GM23338 (cell line): ENCODE measurements around the gene ADGRG6. TPM values are rescaled to one million over a fixed set of nuclear protein-coding genes. Genes with fewer than 3 reads are reported as not detected.

ENCODE experiments used
- ATAC-seq: fragments of 200-7000 bp; cut with Tn5 transposase; 3 replicates; pipeline ENCODE4 v1.9.1; 2020
- DNase-seq: peaks from one replicate; pipeline ENCODE4 v3.0.0-alpha.2; 2015; ENCODE audit warnings: low spot score
- H2AFZ ChIP-seq: fragments of 200-600 bp; sonication (generic); 2 replicates; pipeline ENCODE4 v1.8.0; 2016; ENCODE audit warnings: antibody characterized with exemption, mild to moderate bottlenecking, moderate library complexity
- H3F3A ChIP-seq: fragments of 200-600 bp; sonication (generic); replicated peaks from 2 replicates; pipeline ENCODE4 v1.8.0; 2017; ENCODE audit warnings: antibody characterized with exemption, mixed run types, low read depth
- H3K27ac ChIP-seq: fragments of 200-600 bp; sonication (generic); 2 replicates; pipeline ENCODE4 v1.6.1; 2016; ENCODE audit warnings: low read depth
- H3K27me3 ChIP-seq: fragments of 200-600 bp; sonication (generic); 2 replicates; pipeline ENCODE4 v1.8.0; 2016; ENCODE audit warnings: mild to moderate bottlenecking, mixed run types, moderate library complexity; ENCODE audit not compliant: insufficient read depth
- H3K36me3 ChIP-seq: fragments of 200-600 bp; sonication (generic); 2 replicates; pipeline ENCODE4 v1.8.0; 2016; ENCODE audit warnings: mild to moderate bottlenecking; ENCODE audit not compliant: insufficient read depth
- H3K4me1 ChIP-seq: fragments of 200-600 bp; sonication (generic); 2 replicates; pipeline ENCODE4 v1.8.0; 2016; ENCODE audit warnings: mild to moderate bottlenecking, moderate library complexity; ENCODE audit not compliant: insufficient read depth
- H3K4me2 ChIP-seq: fragments of 200-600 bp; sonication (generic); 2 replicates; pipeline ENCODE4 v1.7.1; 2017; ENCODE audit warnings: mixed run types
- H3K4me3 ChIP-seq: fragments of 200-600 bp; sonication (generic); 2 replicates; pipeline ENCODE4 v1.6.1; 2016; ENCODE audit warnings: mixed run types
- H3K79me2 ChIP-seq: fragments of 200-600 bp; sonication (generic); replicated peaks from 2 replicates; pipeline ENCODE4 v1.8.0; 2017; ENCODE audit warnings: mild to moderate bottlenecking; ENCODE audit not compliant: insufficient read depth
- H3K9me2 ChIP-seq: fragments of 200-600 bp; sonication (generic); 2 replicates; pipeline ENCODE4 v1.8.0; 2017; ENCODE audit not compliant: insufficient read depth
- H4K20me1 ChIP-seq: fragments of 200-600 bp; sonication (generic); replicated peaks from 2 replicates; pipeline ENCODE4 v1.8.0; 2017; ENCODE audit warnings: mild to moderate bottlenecking; ENCODE audit not compliant: insufficient read depth
- H3K27ac Mint-ChIP-seq: 2 replicates; pipeline ENCODE4 v1.8.0; 2020; ENCODE audit warnings: inconsistent platforms, mild to moderate bottlenecking, moderate library complexity, mixed read lengths
- H3K27me3 Mint-ChIP-seq: 3 replicates; pipeline ENCODE4 v1.8.0; 2022; ENCODE audit warnings: low read depth, mild to moderate bottlenecking, moderate library complexity, mixed read lengths, inconsistent platforms; ENCODE audit not compliant: insufficient read depth, poor library complexity
- H3K36me3 Mint-ChIP-seq: 3 replicates; pipeline ENCODE4 v1.8.0; 2021; ENCODE audit warnings: low read depth, mild to moderate bottlenecking, inconsistent platforms, moderate library complexity, mixed read lengths
- H3K4me1 Mint-ChIP-seq: 3 replicates; pipeline ENCODE4 v1.8.0; 2020; ENCODE audit warnings: mild to moderate bottlenecking, inconsistent platforms, mixed read lengths
- H3K4me3 Mint-ChIP-seq: 3 replicates; pipeline ENCODE4 v1.8.0; 2021; ENCODE audit warnings: moderate library complexity, mild to moderate bottlenecking, inconsistent platforms, mixed read lengths
- H3K9me3 Mint-ChIP-seq: 3 replicates; pipeline ENCODE4 v1.8.0; 2020; ENCODE audit warnings: moderate library complexity, mild to moderate bottlenecking, inconsistent platforms, mixed read lengths
- CREB1 ChIP-seq: fragments of 250-450 bp; sonication (Bioruptor Pico); IDR thresholded peaks from 2 replicates; pipeline ENCODE4 v1.5.0; 2020; ENCODE audit warnings: low read depth, mild to moderate bottlenecking, moderate library complexity
- EZH2phosphoT487 ChIP-seq: fragments of 200-600 bp; sonication (generic); IDR thresholded peaks from one replicate; pipeline ENCODE4 v1.8.1; 2018; ENCODE audit warnings: antibody characterized with exemption; ENCODE audit not compliant: unreplicated experiment
- JUNB ChIP-seq: IDR thresholded peaks from one replicate; pipeline ENCODE4 v1.6.1; 2016; ENCODE audit warnings: antibody characterized with exemption; ENCODE audit not compliant: unreplicated experiment
- NANOG ChIP-seq: IDR thresholded peaks from 2 replicates; pipeline ENCODE4 v1.6.1; 2016; ENCODE audit warnings: antibody characterized with exemption, borderline replicate concordance
- POLR2AphosphoS5 ChIP-seq: IDR thresholded peaks from 2 replicates; pipeline ENCODE4 v1.6.1; 2016; ENCODE audit warnings: antibody characterized with exemption, low read depth
- ZNF114 ChIP-seq: fragments of 250-450 bp; sonication (Bioruptor Pico); IDR thresholded peaks from 2 replicates; pipeline ENCODE4 v1.5.0; 2020; ENCODE audit warnings: mild to moderate bottlenecking, moderate library complexity
- polyA plus RNA-seq: library from polyadenylated mRNA; unstranded; fragments of >200 nt; fragmentation: Nextera tagmentation; extraction: Ambion mirVana; gene quantifications from 2 replicates; pipeline ENCODE4 v1.2.1, GENCODE V29; 2016
- total RNA-seq: library from RNA; depleted of rRNA; stranded (reverse); fragments of >200 nt; shearing (Covaris generic); gene quantifications from 2 replicates; pipeline ENCODE4 v1.2.3, GENCODE V29; 2014
- TF ChIP-seq, protein P1 (sequence below): fragments of 250-450 bp; sonication (Bioruptor Pico); IDR thresholded peaks from 2 replicates; pipeline ENCODE4 v1.5.0; 2020; ENCODE audit warnings: mild to moderate bottlenecking, moderate library complexity

The ADGRG6 gene
- total and polyA plus RNA-seq, 2 experiments from 2014 or later, result 1.3 to 7.7 TPM

DNA sequence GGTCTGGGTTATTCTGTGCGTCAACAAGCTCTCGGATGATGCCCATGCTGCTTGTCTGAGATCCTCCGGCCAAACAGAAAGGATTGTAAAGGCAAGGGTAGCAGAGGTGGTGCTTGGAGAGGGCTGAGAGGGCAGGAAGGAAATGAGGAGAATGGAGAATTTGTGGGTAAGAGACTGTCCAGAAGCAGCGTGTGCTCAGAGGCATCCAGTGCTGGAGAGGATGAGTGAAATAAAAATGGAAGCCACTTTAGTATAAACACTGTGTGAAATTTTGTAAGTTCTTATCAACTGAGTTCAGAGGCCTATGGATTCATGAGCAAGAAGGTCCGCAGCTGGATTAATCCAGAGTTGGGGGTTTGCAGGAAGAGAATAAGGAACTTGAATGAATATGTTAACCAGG lies 59.5 kb downstream of the ADGRG6 start:
- Mint-ChIP-seq H3K4me3 (no peak overlapping the region), H3K27me3 (no peaks in the 10 kb centered on the region), H3K36me3 (no peaks in the 10 kb centered on the region), H3K27ac (no peak overlapping the region), H3K9me3 (no peaks in the 10 kb centered on the region), H3K4me1 (peaks cover 4% of the 10 kb centered on the region; the same call in 1 of the 3 replicates)
- H3F3A ChIP-seq, result no peaks in the 10 kb centered on the region
- H3K27me3 ChIP-seq, result no peaks in the 10 kb centered on the region
- no peak overlapping the region for H3K4me2 ChIP-seq
- no peaks in the 10 kb centered on the region for H4K20me1 ChIP-seq
- no peak overlapping the region for H3K27ac ChIP-seq
- H3K79me2 ChIP-seq, result no peaks in the 10 kb centered on the region
- ATAC-seq (no peak), DNase-seq (no peak)
- H3K4me3 ChIP-seq, result no peak overlapping the region
- H3K36me3 ChIP-seq, result no peaks in the 10 kb centered on the region
- H2AFZ ChIP-seq, result no peak overlapping the region
- peaks cover under 1% of the 10 kb centered on the region; the same call in 1 of the 2 replicates for H3K4me1 ChIP-seq
- TF ChIP-seq, protein P1, sequence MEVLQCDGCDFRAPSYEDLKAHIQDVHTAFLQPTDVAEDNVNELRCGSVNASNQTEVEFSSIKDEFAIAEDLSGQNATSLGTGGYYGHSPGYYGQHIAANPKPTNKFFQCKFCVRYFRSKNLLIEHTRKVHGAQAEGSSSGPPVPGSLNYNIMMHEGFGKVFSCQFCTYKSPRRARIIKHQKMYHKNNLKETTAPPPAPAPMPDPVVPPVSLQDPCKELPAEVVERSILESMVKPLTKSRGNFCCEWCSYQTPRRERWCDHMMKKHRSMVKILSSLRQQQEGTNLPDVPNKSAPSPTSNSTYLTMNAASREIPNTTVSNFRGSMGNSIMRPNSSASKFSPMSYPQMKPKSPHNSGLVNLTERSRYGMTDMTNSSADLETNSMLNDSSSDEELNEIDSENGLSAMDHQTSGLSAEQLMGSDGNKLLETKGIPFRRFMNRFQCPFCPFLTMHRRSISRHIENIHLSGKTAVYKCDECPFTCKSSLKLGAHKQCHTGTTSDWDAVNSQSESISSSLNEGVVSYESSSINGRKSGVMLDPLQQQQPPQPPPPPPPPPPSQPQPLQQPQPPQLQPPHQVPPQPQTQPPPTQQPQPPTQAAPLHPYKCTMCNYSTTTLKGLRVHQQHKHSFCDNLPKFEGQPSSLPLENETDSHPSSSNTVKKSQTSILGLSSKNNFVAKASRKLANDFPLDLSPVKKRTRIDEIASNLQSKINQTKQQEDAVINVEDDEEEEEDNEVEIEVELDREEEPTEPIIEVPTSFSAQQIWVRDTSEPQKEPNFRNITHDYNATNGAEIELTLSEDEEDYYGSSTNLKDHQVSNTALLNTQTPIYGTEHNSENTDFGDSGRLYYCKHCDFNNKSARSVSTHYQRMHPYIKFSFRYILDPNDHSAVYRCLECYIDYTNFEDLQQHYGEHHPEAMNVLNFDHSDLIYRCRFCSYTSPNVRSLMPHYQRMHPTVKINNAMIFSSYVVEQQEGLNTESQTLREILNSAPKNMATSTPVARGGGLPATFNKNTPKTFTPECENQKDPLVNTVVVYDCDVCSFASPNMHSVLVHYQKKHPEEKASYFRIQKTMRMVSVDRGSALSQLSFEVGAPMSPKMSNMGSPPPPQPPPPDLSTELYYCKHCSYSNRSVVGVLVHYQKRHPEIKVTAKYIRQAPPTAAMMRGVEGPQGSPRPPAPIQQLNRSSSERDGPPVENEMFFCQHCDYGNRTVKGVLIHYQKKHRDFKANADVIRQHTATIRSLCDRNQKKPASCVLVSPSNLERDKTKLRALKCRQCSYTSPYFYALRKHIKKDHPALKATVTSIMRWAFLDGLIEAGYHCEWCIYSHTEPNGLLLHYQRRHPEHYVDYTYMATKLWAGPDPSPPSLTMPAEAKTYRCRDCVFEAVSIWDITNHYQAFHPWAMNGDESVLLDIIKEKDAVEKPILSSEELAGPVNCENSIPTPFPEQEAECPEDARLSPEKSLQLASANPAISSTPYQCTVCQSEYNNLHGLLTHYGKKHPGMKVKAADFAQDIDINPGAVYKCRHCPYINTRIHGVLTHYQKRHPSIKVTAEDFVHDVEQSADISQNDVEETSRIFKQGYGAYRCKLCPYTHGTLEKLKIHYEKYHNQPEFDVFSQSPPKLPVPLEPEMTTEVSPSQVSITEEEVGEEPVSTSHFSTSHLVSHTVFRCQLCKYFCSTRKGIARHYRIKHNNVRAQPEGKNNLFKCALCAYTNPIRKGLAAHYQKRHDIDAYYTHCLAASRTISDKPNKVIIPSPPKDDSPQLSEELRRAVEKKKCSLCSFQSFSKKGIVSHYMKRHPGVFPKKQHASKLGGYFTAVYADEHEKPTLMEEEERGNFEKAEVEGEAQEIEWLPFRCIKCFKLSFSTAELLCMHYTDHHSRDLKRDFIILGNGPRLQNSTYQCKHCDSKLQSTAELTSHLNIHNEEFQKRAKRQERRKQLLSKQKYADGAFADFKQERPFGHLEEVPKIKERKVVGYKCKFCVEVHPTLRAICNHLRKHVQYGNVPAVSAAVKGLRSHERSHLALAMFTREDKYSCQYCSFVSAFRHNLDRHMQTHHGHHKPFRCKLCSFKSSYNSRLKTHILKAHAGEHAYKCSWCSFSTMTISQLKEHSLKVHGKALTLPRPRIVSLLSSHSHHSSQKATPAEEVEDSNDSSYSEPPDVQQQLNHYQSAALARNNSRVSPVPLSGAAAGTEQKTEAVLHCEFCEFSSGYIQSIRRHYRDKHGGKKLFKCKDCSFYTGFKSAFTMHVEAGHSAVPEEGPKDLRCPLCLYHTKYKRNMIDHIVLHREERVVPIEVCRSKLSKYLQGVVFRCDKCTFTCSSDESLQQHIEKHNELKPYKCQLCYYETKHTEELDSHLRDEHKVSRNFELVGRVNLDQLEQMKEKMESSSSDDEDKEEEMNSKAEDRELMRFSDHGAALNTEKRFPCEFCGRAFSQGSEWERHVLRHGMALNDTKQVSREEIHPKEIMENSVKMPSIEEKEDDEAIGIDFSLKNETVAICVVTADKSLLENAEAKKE (CRISPR knock-in tag), result no peak
- no peak for TF ChIP-seq ZNF114
- TF ChIP-seq POLR2AphosphoS5, result no peak
- H3K9me2 ChIP-seq, result no peaks in the 10 kb centered on the region; the same call in 1 of the 2 replicates

DNA sequence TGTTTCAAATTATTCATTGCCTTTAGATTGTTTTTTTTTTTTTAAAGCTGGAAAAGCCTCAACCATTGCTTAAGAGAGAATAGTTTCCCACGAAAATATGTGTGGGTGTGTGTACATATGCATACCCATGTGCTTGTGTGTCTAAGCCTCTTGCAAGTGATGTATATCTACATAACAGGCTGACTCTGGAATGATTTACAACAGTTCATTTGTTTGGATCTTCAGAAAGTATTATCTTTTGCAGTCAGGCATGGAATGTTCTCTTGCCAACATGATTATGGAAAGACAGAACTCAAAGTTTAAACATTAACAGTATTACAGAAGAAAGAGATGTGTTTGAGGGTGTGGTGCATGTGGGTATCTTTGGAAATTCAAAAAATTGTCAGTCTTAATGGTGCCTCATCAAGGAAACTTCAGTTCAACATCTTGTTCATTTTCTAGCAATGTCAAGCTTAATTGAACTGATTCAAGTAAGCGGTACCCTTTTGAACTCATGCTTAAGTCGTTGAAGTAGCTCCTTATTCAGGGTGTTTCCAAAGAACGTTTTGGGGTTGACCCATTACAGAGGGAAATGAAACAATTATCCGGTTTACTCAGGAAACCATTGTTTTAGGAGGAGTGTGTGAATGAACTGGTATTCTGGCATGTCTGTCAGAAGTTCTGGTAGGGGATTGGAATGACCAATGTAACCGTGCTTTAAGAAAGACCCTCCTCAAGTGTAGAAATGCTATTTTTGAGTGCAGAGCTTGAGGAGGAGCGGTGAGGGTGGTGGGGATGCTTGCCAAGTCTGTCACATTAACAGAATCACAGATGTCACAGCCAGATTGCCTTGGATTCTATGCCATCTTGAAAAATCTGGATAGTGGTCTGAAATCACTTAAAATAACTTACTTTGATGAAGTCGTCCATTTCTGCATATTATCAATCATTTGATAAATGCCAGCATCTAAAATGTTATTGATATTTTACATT lies 60.3 kb downstream of the ADGRG6 start:
- Mint-ChIP-seq H3K4me1 (peaks cover 4% of the 10 kb centered on the region; the same call in 1 of the 3 replicates), H3K9me3 (no peaks in the 10 kb centered on the region), H3K36me3 (no peaks in the 10 kb centered on the region), H3K27me3 (no peaks in the 10 kb centered on the region), H3K4me3 (no peak overlapping the region), H3K27ac (no peak overlapping the region)
- no peak for ATAC-seq
- no peak overlapping the region for H3K4me2 ChIP-seq
- no peaks in the 10 kb centered on the region for H3K79me2 ChIP-seq
- no peak for DNase-seq
- H3K36me3 ChIP-seq, result no peaks in the 10 kb centered on the region
- no peaks in the 10 kb centered on the region; the same call in 1 of the 2 replicates for H3K9me2 ChIP-seq
- no peaks in the 10 kb centered on the region for H3K27me3 ChIP-seq
- H3K4me3 ChIP-seq, result no peak overlapping the region
- no peak overlapping the region for H2AFZ ChIP-seq
- H4K20me1 ChIP-seq, result no peaks in the 10 kb centered on the region
- no peak overlapping the region for H3K27ac ChIP-seq
- no peaks in the 10 kb centered on the region for H3F3A ChIP-seq
- H3K4me1 ChIP-seq, result no peaks in the 10 kb centered on the region
- TF ChIP-seq CREB1 (CRISPR knock-in tag), result no peak
- TF ChIP-seq JUNB, result no peak
- no peak for TF ChIP-seq NANOG
- no peak for TF ChIP-seq EZH2phosphoT487
- TF ChIP-seq POLR2AphosphoS5, result no peak
